ENCODE measurements around the gene CHI3L2.

Gene CHI3L2

DNA sequence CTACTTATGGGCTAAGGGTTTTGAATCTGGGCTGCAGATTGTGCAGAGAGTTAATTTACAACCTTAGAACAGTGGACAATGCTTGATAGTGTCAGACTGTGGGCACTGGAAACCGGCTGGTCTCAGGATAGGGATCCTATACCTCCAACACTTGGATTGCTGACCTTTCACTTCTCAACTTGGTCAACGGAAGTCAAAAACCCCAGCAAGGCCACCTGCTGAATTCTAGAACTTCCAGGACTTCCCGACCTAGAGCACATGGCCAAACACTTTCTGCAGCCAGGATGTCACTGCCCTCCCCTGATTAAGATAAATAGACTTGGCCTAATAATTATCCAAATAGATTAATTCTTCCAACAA, 26.7 kb upstream of the CHI3L2 start:
- TF ChIP-seq SP1 (IDR thresholded peaks at IDR 0.05) (no peak), ZNF384 (IDR thresholded peaks at IDR 0.05) (no peak), ELF4 (IDR thresholded peaks at IDR 0.05) (no peak), SUZ12 (IDR thresholded peaks at IDR 0.05) (no peak), FOXA1 (IDR thresholded peaks at IDR 0.05) (no peak), L3MBTL2 (conservative IDR thresholded peaks at IDR 0.05) (no peak), PKNOX1 (IDR thresholded peaks at IDR 0.05) (no peak), FOXM1 (IDR thresholded peaks at IDR 0.05; ENCODE audit: borderline replicate concordance) (no peak), LEF1 (IDR thresholded peaks at IDR 0.05; ENCODE audit: borderline replicate concordance) (no peak), FOXK2 (IDR thresholded peaks at IDR 0.05) (no peak), BHLHE40 (IDR thresholded peaks at IDR 0.05; ENCODE audit: borderline replicate concordance) (no peak), TARDBP (IDR thresholded peaks at IDR 0.05) (no peak), NFRKB (IDR thresholded peaks at IDR 0.05) (no peak), ARNT (IDR thresholded peaks at IDR 0.05) (no peak), CTBP1 (IDR thresholded peaks at IDR 0.05; ENCODE audit: borderline replicate concordance) (no peak), HDGF (IDR thresholded peaks at IDR 0.05; ENCODE audit: borderline replicate concordance) (no peak)
- POLR2A ChIA-PET = no interaction called here
- no peak for DNase-seq (ENCODE audit: extremely low spot score)
- CTCF ChIA-PET = no interaction called here

GRCh38 chr1:111201275-111202090, 26.0 kb upstream of the CHI3L2 start:
- ChIA-PET CTCF (no interaction called here), POLR2A (interaction anchor here (0.7 kb wide), 1 partner anchor 10 kb away, joined by 3 read pairs; no protein-coding TSS in a partner anchor)
- TF ChIP-seq NFRKB (IDR thresholded peaks at IDR 0.05) (no peak), ARNT (IDR thresholded peaks at IDR 0.05) (no peak), FOXK2 (IDR thresholded peaks at IDR 0.05) (no peak), ELF4 (IDR thresholded peaks at IDR 0.05) (no peak), SP1 (IDR thresholded peaks at IDR 0.05) (no peak), LEF1 (IDR thresholded peaks at IDR 0.05; ENCODE audit: borderline replicate concordance) (no peak), TARDBP (IDR thresholded peaks at IDR 0.05) (no peak), BHLHE40 (IDR thresholded peaks at IDR 0.05; ENCODE audit: borderline replicate concordance) (no peak), PKNOX1 (IDR thresholded peaks at IDR 0.05) (no peak)
- DNase-seq (ENCODE audit: extremely low spot score) = no peak

GRCh38 chr1:111202366-111202706, 25.2 kb upstream of the CHI3L2 start:
- ChIA-PET POLR2A (interaction anchor here (0.7 kb wide), 1 partner anchor 11 kb away, joined by 3 read pairs; no protein-coding TSS in a partner anchor), CTCF (interaction anchor here (1.0 kb wide), 1 partner anchor 20 kb away, joined by 3 read pairs; no protein-coding TSS in a partner anchor)
- TF ChIP-seq NFRKB (IDR thresholded peaks at IDR 0.05) (no peak), CTBP1 (IDR thresholded peaks at IDR 0.05; ENCODE audit: borderline replicate concordance) (no peak), L3MBTL2 (conservative IDR thresholded peaks at IDR 0.05) (no peak), BHLHE40 (IDR thresholded peaks at IDR 0.05; ENCODE audit: borderline replicate concordance) (no peak), ELF4 (IDR thresholded peaks at IDR 0.05) (no peak), ARNT (IDR thresholded peaks at IDR 0.05) (no peak), LEF1 (IDR thresholded peaks at IDR 0.05; ENCODE audit: borderline replicate concordance) (no peak), HDGF (IDR thresholded peaks at IDR 0.05; ENCODE audit: borderline replicate concordance) (no peak), FOXA1 (IDR thresholded peaks at IDR 0.05) (no peak), FOXK2 (IDR thresholded peaks at IDR 0.05) (no peak), SUZ12 (IDR thresholded peaks at IDR 0.05) (no peak), PKNOX1 (IDR thresholded peaks at IDR 0.05) (no peak), SP1 (IDR thresholded peaks at IDR 0.05) (no peak), ZNF384 (IDR thresholded peaks at IDR 0.05) (no peak), FOXM1 (IDR thresholded peaks at IDR 0.05; ENCODE audit: borderline replicate concordance) (no peak), TARDBP (IDR thresholded peaks at IDR 0.05) (no peak)
- DNase-seq (ENCODE audit: extremely low spot score) = no peak

- ChIA-PET POLR2A (no interaction called here), CTCF (interaction anchor here (1.0 kb wide), 1 partner anchor 20 kb away, joined by 3 read pairs; no protein-coding TSS in a partner anchor)
- no peak for TF ChIP-seq FOXK2 (IDR thresholded peaks at IDR 0.05)
- TF ChIP-seq ZNF384 (IDR thresholded peaks at IDR 0.05) = no peak
- no peak for TF ChIP-seq ARNT (IDR thresholded peaks at IDR 0.05)
- TF ChIP-seq SUZ12 (IDR thresholded peaks at IDR 0.05) = no peak
- TF ChIP-seq FOXA1 (IDR thresholded peaks at IDR 0.05) = no peak
- no peak for TF ChIP-seq BHLHE40 (IDR thresholded peaks at IDR 0.05; ENCODE audit: borderline replicate concordance)
- TF ChIP-seq TARDBP (IDR thresholded peaks at IDR 0.05) = no peak
- no peak for TF ChIP-seq PKNOX1 (IDR thresholded peaks at IDR 0.05)
- no peak for TF ChIP-seq FOXM1 (IDR thresholded peaks at IDR 0.05; ENCODE audit: borderline replicate concordance)
- TF ChIP-seq CTBP1 (IDR thresholded peaks at IDR 0.05; ENCODE audit: borderline replicate concordance) = no peak
- no peak for TF ChIP-seq HDGF (IDR thresholded peaks at IDR 0.05; ENCODE audit: borderline replicate concordance)
- TF ChIP-seq LEF1 (IDR thresholded peaks at IDR 0.05; ENCODE audit: borderline replicate concordance) = no peak
- no peak for TF ChIP-seq L3MBTL2 (conservative IDR thresholded peaks at IDR 0.05)
- TF ChIP-seq NFRKB (IDR thresholded peaks at IDR 0.05) = no peak
- no peak for TF ChIP-seq ELF4 (IDR thresholded peaks at IDR 0.05)
- no peak for TF ChIP-seq SP1 (IDR thresholded peaks at IDR 0.05)
- DNase-seq (ENCODE audit: extremely low spot score) = no peak
Measured at GRCh38 chr1:111202707-111203623, 24.5 kb upstream of the CHI3L2 start.
